C4-2B (cell line): ENCODE data around the gene SLC7A10.

Experiments used
- CTCF ChIP-seq: fragments of 450-650 bp; conservative IDR thresholded peaks from 2 replicates; pipeline ENCODE4 v1.5.1; 2017; ENCODE audit warnings: mild to moderate bottlenecking
- ZFX ChIP-seq: fragments of 450-650 bp; IDR thresholded peaks from 2 replicates; pipeline ENCODE4 v1.6.1; 2017

GRCh38 chr19:33174186-33174585 is 51.5 kb downstream of the SLC7A10 start:
- TF ChIP-seq CTCF (no peak), ZFX (no peak)
